Prostate gland (tissue), 2 donors: ENCODE data around the gene SRM. TPM values are rescaled to one million over a fixed set of nuclear protein-coding genes. Genes with fewer than 3 reads are reported as not detected.
"Not testable (repeated sequence)": the region's sequence is repeated elsewhere in the genome, so short reads cannot be mapped to it uniquely, and the experiment has no call there.

Source experiments
- DNase-seq: peaks from one replicate; pipeline ENCODE4 v3.0.0-alpha.2; 2019; ENCODE audit warnings: low spot score
- H3K27ac ChIP-seq, 2 donors: fragments of 200-600 bp; sonication (generic); 2 replicates each; pipeline ENCODE4 v1.5.1; 2017 to 2019
- H3K27me3 ChIP-seq: fragments of 200-600 bp; sonication (generic); replicated peaks from 2 replicates; pipeline ENCODE4 v1.5.1; 2019; ENCODE audit not compliant: insufficient read depth
- H3K36me3 ChIP-seq, 2 donors: fragments of 200-600 bp; sonication (generic); 1 replicate in 1 of 2; 2 replicates in 1 of 2; pipeline versions ENCODE4 v1.5.1 to v1.8.1; 2017 to 2019
- H3K4me1 ChIP-seq: fragments of 200-600 bp; sonication (generic); replicated peaks from 2 replicates; pipeline ENCODE4 v1.5.1; 2019
- H3K4me3 ChIP-seq, 2 donors: fragments of 200-600 bp; sonication (generic); 2 replicates each; pipeline ENCODE4 v1.5.1; 2017 to 2019
- H3K9me3 ChIP-seq: fragments of 200-600 bp; sonication (generic); 2 replicates; pipeline ENCODE4 v1.5.1; 2017
- CTCF ChIP-seq, 4 experiments: fragments of 200-600 bp in 2 of 4; fragments of 450-650 bp in 2 of 4; sonication (generic) in 2 of 4; IDR thresholded peaks; 1 replicate in 3 of 4; 2 replicates in 1 of 4; pipeline ENCODE4 v1.5.1; 2016 to 2019; ENCODE audit warnings: antibody characterized with exemption in 4 of 4, mild to moderate bottlenecking in 2 of 4, moderate library complexity in 2 of 4
- POLR2A ChIP-seq: fragments of 450-650 bp; IDR thresholded peaks from one replicate; pipeline ENCODE4 v1.6.1; 2016; ENCODE audit warnings: antibody characterized with exemption, mild to moderate bottlenecking
- POLR2AphosphoS5 ChIP-seq: sonication (generic); formaldehyde crosslinking; IDR thresholded peaks from one replicate; pipeline ENCODE4 v1.6.1; 2017; ENCODE audit warnings: antibody characterized with exemption
- WGBS: methylation state at CpG from one replicate; pipeline ENCODE4 v1.1.5; 2018; 5-methylcytosine and 5-hydroxymethylcytosine counted together
- intact Hi-C: fragments of 100-400 bp; cut with DNase I; formaldehyde crosslinking; loops from one replicate; pipeline ENCODE4 v1.14.2; 2022
- total RNA-seq, 2 donors: library from RNA; depleted of rRNA; stranded (reverse); fragments of >200 nt; gene quantifications; one replicate each; pipeline ENCODE4 v1.1.0, GENCODE V29; 2016

The SRM gene
- total RNA-seq, 2 donors from 2014 or later = 39.3 to 89.2 TPM

DNA sequence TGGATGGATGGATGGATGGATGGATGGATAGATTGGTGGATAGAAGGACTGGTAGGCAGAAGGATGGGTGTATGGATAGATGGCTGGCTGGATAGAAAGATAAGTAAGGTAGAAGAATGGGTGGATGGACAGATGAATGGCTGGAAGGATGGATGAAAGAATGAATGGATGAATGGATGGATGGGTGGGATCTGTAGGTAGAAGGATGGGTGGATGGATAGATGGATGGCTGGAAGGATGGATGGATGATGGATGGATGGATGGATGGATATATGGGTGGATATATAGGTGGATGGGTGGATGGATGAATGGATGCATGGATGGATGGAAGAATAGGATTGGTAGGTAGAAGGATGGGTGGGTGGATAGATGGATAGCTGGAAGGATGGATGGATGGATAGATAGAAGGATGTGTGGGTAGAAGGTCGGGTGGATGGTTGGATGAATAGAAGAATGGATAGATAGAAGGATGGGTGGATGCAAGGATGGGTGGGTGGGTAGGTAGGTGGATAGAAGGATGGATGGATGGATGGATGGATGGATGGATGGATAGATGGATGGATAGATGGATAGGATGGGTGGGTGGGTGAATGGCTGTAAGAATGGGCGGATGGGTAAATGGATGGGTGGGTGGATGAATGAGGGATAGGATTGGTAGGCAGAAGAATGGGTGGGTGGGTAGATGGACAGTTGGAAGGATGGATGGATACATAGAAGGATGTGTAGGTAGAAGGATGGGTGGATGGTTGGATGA, 20.3 kb downstream of the SRM start:
- intact Hi-C loops = loop anchor here (2.0 to 10.0 kb wide), 2 partner anchors 205 to 603 kb away; no protein-coding TSS in a partner anchor
- no peaks in the 10 kb centered on the region for H3K9me3 ChIP-seq
- no peaks in the 10 kb centered on the region for H3K36me3 ChIP-seq
- no peak overlapping the region for H3K4me3 ChIP-seq
- DNase-seq = no peak
- 76% methylated on average over 2 of the region's 2 CpGs for WGBS
- H3K4me1 ChIP-seq = no peaks in the 10 kb centered on the region
- TF ChIP-seq POLR2A (no peak), POLR2AphosphoS5 (no peak)
- no peaks in the 10 kb centered on the region for H3K27me3 ChIP-seq
- no peak overlapping the region for H3K27ac ChIP-seq

GRCh38 chr1:11037740-11038182, 22.1 kb downstream of the SRM start:
- 0% methylated on average over 8 of the region's 8 CpGs for WGBS
- intact Hi-C loops = loop anchor here (2.0 to 10.0 kb wide), 2 partner anchors 207 to 605 kb away; no protein-coding TSS in a partner anchor

DNA sequence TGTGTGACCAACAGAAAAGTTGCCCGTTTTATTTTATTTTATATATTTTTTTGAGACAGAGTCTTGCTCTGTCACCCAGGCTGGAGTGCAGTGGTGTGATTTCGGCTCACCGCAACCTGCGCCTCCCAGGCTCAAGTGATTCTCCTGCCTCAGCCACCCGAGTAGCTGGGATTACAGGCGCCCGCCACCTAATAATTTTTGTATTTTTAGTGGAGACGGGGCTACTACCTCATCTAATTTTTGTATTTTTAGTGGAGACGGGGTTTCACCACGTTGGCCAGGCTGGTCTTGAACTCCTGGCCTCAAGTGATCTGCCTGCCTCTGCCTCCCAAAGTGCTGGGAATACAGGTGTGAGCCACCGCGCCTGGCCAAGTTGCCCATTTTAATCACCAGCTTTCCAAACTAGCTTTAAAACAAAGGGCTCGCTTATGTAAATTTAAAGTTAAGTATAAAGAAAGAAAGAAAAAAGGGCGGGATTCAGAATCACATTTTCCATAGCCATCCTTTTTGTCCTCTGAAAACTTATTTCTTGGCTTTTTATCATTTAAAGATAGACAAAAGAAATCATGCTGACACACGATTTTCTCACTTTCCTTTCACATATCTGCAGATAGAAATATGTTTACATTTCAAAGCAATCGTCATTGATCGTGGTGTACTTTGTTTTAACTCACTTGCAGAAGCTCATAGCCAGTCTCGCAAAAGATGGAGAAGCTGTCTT, 22.6 kb downstream of the SRM start:
- WGBS = 60% methylated on average over 18 of the region's 18 CpGs
- H3K27me3 ChIP-seq, H3K4me1 ChIP-seq, H3K9me3 ChIP-seq, H3K4me3 ChIP-seq, H3K27ac ChIP-seq, H3K36me3 ChIP-seq, DNase-seq: not testable (repeated sequence)
- intact Hi-C loops = loop anchor here (10.0 kb wide), 1 partner anchor 208 kb away; no protein-coding TSS in a partner anchor

More at GRCh38 chr1:11037740-11038182, 22.1 kb downstream of the SRM start:
- DNase-seq = peak; percentile 85
- no peaks in the 10 kb centered on the region for H3K36me3 ChIP-seq
- no peak overlapping the region for H3K27ac ChIP-seq
- no peaks in the 10 kb centered on the region for H3K9me3 ChIP-seq
- no peaks in the 10 kb centered on the region for H3K27me3 ChIP-seq
- TF ChIP-seq CTCF (IDR thresholded peaks at IDR 0.05) (peak; percentile 77 to 96 (median 92)), POLR2AphosphoS5 (peak; percentile 70), POLR2A (no peak)
- no peak overlapping the region for H3K4me3 ChIP-seq
- no peaks in the 10 kb centered on the region for H3K4me1 ChIP-seq

DNA sequence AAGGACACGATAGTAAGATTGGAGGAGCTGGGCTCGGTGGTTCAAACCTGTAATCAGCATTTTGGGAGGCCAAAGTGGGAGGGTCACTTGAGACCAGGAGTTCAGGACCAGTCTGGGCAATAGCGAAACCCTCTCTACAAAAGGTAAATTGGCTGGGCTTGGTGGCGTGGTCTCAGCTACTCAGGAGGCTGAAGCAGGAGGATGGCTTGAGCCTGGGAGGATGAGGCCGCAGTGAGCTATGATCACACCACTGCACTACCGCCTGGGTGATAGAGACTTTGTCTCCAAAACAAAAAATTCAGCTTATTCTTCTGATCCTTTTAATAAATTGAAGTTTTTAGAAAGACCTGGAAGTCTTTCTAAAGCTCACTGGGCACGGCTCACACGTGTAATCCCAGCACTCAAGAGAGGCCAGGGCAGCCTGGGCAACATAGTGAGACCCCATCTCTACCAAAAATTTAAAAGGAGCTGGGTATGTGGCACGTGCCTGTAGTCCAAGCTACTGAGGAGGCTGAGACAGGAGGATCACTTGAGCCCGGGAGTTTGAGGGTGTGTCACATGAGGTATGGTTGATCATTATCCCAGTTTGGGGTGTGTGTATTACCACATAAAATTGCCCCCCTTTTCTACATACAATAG, 28.1 kb downstream of the SRM start:
- H3K36me3 ChIP-seq = no peaks in the 10 kb centered on the region
- no peaks in the 10 kb centered on the region for H3K27me3 ChIP-seq
- no peak overlapping the region for H3K27ac ChIP-seq
- no peaks in the 10 kb centered on the region for H3K4me1 ChIP-seq
- H3K9me3 ChIP-seq = no peaks in the 10 kb centered on the region
- 96% methylated on average over 10 of the region's 10 CpGs for WGBS
- no peak for DNase-seq
- H3K4me3 ChIP-seq = no peak overlapping the region
- TF ChIP-seq CTCF (IDR thresholded peaks at IDR 0.05) (no peak), POLR2A (no peak), POLR2AphosphoS5 (no peak)
- intact Hi-C loops = loop anchor here (10.0 kb wide), 1 partner anchor 213 kb away; no protein-coding TSS in a partner anchor

DNA sequence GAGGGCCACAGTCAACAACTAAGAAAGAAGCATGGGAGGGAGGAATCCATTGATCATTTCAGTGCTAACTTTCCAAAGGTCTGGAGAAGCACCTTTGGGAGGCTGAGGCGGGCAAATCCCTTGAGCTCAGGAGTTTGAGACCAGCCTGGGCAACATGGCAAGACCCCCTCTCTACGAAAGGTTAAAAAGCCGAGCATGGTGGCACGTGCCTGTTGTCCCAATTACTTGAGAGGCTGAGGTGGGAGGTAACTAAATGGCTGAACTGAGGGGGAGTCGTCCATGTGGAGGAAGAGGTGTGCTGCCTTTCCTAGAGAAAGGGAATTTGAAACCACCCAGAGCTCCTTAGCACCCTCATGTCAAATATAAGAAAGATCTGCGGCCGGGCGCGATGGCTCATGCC, 29.0 kb downstream of the SRM start:
- intact Hi-C loops = loop anchor here (10.0 kb wide), 1 partner anchor 214 kb away; no protein-coding TSS in a partner anchor
- Histone ChIP-seq H3K27ac (no peak overlapping the region), H3K4me3 (no peak overlapping the region), H3K27me3 (no peaks in the 10 kb centered on the region), H3K4me1 (no peaks in the 10 kb centered on the region), H3K36me3 (no peaks in the 10 kb centered on the region), H3K9me3 (no peaks in the 10 kb centered on the region)
- WGBS = 88% methylated on average over 9 of the region's 9 CpGs
- no peak for DNase-seq
- TF ChIP-seq POLR2A (no peak), CTCF (IDR thresholded peaks at IDR 0.05) (no peak), POLR2AphosphoS5 (no peak)
